Effector CD4-positive, alpha-beta T cell (primary cell): ENCODE results near the gene NMNAT2. TPM values are rescaled to one million over a fixed set of nuclear protein-coding genes. Genes with fewer than 3 reads are reported as not detected.
"Not testable (repeated sequence)": the region's sequence is repeated elsewhere in the genome, so short reads cannot be mapped to it uniquely, and the experiment has no call there.

ENCODE experiments used
- DNase-seq: peaks from one replicate; pipeline ENCODE4 v3.0.0-alpha.2; 2020
- total RNA-seq: gene quantifications from one replicate; lab custom pipeline; 2026; lab: John Stamatoyannopoulos, UW

NMNAT2 gene
- total RNA-seq: not detected

DNA sequence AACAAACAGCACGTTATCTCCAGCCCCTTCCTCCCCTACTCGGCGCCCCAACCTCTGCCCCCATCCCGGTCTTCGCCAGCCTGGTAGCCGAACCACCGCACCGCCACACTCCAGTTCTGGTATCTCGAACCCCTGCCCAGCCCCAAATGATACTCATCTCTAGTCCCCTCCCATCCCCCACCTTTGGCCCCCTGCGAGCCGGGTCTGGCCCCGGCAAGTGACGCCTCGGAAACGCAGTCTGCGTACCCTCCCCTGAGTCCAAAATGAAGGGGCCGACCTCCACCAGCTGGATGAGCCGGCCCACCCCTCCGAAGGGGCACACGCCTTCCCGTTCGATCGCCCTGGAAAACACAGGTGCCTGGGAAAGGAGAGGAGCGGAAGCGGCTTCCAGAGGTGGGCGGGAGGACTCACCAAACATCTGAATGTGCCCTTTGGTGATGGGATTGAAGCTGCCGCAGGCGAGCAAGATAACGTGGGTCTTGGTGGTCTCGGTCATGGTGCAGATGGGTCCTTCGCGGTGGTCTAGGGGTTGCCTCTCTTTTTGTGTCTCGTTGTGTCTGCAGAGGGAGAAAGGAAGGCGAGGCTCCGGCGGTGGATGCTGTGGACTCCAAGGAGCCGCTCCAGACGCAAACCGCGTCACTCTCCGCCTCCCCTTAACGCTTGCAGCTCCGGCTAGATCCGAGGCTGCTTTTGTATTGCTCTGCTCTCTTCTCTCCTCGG lies at the start of gene NMNAT2:
NMNAT2 (minus strand) TSS at position 609 of the 720 bp plus-strand sequence; CDS start at position 496, 113 bp downstream.
- no peak for DNase-seq

DNA sequence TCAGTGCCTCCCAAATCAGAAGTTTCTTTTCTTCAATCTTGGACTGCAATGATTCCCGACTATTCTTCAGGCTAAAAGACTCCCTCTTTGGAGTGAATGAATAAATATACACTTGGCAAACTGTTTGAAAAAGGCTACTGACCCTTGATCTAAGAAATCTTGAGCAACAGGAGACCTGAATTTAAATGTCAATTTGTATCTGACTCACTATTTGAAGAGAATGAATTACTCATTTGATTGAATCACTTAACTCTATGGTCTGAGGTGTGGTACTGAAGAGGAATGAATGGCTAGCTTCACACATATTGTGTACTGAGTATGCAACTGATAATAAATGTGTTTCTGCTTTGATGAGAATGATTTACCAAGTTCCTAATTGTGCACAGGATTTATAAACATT lies 49.5 kb upstream of the NMNAT2 start:
- DNase-seq: no peak

DNA sequence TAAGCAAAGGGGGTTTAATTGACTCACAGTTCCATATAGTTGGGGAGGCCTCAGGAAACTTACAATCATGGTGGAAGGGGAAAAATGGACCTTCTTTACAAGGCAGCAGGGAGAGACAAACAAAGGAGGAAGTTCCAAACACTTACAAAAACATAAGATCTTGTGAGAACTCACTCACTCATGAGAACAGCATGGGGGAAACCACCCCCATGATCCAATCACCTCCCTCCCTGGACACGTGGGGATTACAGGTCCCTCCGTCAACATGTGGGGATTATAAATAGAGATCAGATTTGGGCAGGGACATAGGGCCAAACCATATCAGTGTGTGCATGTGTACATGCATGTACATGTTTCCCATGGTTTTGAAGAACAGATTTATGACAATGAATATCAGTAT lies 48.6 kb upstream of the NMNAT2 start:
- DNase-seq: no peak

DNA sequence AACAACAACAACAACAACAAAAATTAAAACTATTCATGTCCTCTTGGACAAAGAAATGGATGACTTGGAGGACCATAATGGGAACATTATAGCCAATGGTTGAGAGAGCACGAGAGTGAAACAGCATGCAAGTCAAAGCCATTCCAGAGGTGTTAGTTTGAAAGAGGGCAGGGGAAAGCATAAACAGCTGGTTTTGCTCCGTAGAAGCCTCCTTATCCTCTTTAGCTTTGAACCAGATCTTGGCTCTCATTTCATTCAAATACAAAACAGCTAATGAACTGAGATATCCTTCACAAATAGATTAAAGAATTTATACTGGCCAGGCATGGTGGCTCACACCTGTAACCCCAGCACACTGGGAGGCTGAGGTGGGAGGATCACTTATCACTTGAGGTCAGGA lies 45.4 kb upstream of the NMNAT2 start:
- DNase-seq: no peak

DNA sequence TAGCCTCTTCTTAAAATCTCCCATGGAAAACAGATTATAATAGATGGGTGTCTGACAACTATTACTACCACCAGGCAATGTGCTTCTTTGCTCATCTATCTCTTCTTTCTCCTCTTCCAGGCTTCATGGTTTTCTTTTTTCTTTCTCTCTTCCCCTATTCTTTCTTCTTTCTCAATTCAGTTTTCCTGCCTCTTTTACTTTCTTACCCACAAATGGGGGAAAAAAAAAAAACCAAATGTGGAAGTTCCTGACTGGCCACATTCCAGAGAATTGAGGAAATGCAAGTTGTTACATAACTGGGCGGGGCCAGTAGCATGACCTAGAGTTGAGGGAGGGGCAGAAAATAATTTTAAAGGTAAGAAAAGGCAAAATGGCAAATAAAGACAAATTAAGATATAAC lies 43.2 kb upstream of the NMNAT2 start:
- no peak for DNase-seq

DNA sequence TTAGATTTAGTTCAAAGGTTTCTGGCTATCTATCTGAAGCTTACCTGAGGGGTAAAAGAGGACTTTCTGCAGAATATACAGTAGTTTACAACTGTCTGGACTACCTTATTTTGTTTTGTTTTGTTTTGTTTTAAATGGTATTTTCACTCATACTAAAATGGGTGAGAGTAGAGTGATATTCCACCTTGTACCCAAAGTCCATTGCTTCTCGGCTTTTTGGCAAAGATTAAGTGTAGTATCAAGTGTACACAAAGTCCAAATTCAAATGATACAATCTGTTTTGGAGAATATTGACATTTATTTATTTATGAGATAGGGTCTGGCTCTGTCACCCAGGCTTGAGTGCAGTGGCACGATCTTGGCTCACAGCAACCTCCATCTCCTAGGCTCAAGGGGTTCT lies 42.4 kb upstream of the NMNAT2 start:
- no peak for DNase-seq

DNA sequence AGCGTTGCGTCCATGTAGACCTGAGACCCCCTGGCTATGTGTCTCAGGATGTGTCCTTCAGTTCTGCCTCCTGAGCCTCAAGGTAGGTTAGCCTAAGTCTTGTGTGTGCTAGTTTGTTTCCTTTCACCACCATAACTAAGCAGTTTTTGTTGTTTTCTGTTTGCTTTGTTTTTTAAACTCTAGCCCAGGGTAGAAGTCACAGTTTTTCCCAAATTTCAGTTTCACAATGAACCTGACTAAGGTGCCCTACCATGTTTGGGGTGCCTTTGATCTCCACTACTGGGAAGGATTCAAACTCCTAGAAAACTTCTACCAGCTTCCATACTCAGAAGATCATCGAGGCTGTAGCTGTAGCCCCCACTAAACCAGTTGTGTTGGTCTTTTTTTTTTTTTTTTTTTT lies 39.3 kb upstream of the NMNAT2 start:
- DNase-seq: no peak

DNA sequence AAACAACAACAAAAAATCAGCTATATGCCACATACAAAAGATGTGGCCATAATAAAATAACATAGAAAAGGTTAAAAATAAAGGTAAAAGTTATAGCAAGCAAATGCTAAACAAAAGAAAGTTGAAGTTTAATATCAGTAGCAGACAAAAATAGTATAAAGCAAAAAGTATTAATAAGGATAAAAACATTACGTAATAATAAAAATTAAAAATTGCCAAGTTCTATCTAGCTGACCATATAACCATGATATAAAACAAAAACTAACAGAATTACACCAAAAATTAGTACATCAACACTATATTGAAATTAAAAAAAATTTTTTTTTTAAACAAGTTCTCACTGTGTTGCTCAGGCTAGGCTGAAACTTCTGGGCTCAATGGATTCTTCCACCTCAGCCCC lies 38.6 kb upstream of the NMNAT2 start:
- DNase-seq: no peak

DNA sequence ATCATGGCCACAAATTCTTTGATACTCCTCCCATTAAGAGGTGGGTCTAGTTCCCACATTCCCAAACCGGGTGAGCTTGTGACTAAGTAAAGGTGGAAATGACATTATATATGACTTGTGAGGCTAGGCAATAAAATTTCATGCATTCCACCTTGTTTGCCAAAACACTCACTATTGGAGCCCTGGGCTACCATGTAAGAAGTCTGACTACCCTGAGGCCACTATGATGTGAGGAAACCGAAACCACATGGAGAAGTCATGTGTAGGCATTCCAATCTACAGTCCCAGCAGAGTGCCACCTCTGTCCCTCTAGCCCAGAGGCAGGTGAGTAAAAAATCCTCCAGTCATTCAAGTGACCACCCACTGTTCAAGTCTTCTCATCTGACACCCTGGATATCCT lies 36.2 kb upstream of the NMNAT2 start:
- DNase-seq: no peak

DNA sequence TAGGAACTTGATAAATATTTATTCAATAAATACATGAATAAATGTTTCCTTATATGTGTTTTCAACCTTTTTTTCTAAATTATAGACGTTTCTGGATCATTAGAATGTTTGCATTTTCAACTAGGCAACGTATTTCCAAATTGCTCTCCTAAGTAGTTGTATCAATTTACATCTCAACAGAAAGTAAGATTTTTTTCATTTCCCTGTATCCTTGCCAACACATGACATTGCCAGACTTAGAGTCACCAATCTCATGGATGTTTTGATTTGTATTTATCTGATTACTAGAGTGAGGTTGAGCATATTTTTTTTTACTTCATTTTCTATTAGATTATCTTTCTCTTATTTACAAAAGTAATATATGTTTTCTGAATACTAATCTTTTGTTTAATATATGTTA lies 31.9 kb upstream of the NMNAT2 start:
- DNase-seq: no peak

DNA sequence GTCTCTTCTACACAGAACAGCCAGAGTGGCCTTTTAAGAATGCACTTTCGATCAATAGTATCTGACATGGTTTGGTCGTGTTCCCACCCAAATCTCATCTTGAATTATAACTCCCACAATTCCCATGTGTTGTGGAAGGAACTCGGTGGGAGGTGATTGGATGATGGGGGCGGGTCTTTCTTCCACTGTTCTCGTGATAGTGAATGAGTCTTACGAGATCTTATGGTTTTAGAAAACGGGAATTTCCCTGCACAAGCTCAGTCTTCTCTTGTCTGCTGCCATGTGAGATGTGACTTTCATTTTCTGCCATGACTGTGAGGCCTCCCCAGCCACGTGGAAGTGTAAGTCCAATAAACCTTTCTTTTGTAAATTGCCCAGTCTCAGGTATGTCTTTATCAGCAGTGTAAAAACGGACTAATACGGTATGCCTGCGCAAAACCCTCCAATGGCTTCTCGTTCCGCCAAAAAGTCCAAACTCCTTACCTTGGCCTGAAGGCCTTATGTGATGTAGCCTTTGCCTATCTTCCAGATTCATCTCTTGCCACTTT lies 31.1 kb upstream of the NMNAT2 start:
- DNase-seq: no peak

DNA sequence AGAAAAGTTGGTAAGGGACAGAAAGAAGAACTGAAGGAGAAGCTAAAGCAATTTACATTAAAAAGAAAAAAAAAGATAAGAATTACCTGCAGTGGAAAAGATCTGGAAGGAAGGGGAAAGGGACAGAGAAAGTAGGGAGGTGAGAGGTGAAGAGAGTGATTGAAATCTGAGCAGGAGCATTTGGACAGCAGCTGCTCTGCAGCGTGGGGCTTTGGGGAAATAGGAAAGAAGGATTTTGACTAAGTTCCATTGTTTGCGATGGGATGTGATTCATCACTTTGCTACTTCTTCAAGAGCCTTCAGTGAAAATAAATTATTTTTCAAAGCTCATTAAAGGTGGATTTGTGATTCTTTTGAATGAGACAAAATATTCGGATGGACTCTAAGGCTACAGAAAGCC lies 26.1 kb upstream of the NMNAT2 start:
- no peak for DNase-seq

DNA sequence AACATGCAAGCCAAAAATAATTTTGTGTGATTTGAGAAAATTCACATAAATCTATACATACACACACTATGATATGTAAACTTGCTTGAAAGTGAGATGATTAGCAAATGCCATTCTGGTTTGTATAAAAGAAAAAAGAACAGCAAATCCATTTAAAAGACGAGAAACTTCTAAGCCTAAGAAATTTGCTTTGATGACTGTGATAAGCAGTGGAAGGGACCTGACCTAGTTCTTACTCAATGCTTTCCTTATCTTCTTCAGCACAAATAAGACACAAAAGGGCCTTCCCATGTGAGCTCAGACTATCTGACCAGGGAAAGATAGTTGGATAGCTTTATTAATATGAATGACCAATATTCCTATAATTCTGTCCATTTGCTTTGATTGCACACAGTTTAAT lies 25.3 kb upstream of the NMNAT2 start:
- DNase-seq: no peak

DNA sequence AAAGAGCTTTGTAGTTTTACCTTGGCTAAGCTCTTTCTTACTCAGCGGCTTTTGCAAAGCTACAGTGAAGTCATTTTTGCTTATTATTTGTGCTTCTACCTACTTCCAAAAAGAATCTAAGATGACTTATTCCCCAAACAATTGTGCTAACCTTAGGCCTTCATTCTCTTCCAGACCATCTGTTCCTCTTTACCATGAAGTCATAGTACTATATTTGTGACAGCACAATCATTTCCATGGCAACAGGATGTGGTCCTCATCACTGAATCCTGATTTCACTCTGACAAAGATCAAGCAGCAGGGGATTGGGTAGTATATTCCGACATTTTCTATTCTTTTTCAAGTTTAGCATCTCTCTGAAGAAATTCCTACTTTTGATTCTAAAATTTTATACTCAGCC lies 24.8 kb upstream of the NMNAT2 start:
- no peak for DNase-seq

DNA sequence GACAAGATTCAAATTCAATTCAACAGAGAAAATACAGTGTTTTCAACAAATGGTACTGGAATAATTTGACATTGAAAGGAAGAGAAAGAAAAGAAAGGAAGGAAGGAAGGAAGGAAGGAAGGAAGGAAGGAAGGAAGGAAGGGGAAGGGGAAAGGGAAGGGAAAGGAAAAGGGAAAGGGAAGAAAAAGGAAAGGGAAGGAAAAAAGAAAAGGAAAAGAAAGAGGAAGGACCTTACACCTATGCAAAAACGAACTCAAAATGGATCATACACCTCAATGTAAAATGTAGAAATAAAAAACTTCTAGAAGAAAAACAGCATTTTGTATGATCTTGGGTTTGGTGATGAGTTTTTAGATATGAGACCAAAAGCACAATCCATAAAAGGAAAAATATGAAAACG lies 19.9 kb upstream of the NMNAT2 start:
- no peak for DNase-seq

DNA sequence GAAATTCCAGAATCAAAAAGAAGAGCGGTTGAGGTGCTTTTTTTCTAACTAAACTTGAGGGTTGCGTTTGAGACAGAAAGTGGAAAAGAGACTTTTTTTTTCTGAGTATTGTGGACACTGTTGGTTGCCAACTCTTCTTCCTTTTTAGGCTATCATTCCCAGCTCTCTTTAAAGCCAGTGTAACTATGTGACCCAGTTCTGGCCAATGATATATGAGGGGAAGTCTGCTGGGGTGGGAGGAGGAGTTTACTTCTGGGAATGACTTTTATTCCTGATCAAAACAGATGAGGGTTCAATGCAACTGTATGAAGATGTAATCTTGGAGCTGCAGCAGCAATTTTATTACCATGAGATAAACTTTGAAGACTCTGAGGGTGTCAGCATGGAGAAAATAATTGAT lies 17.3 kb upstream of the NMNAT2 start:
- no peak for DNase-seq

DNA sequence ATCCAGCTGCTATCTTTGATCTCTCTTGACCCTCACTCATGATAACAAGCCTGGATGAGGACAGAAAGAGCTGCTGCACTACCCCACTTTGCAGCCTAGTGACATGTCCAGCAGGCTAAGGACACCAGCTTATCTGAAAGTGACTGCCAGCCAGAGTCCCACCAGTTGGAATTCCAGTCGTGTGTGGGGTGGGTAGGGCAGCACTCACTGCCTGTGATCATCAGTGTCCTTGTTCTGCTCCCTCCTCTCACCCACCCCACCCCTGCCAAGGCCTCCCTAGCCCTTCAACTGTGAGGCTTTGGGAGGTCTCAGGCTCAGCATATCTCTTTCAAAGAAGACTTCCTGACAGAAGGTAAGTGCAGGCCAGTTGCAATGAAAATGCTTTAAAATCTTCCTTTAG lies 15.5 kb upstream of the NMNAT2 start:
- no peak for DNase-seq

DNA sequence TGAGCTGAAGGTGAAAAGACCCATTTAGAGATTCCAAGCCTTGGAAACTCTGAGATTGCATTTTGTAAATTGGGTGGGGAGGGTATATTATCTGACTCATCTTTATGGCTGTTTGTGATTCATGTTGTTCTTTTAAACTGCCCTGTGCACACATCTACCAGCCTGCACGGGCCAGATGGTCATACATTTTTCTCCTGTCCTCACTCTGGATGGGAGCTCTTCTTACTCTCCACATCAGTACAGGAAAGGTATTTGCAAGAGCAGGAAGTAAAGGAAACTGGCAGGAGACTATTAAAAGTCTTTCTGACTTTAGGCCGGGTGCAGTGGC lies 14.3 kb upstream of the NMNAT2 start:
- DNase-seq: no peak

DNA sequence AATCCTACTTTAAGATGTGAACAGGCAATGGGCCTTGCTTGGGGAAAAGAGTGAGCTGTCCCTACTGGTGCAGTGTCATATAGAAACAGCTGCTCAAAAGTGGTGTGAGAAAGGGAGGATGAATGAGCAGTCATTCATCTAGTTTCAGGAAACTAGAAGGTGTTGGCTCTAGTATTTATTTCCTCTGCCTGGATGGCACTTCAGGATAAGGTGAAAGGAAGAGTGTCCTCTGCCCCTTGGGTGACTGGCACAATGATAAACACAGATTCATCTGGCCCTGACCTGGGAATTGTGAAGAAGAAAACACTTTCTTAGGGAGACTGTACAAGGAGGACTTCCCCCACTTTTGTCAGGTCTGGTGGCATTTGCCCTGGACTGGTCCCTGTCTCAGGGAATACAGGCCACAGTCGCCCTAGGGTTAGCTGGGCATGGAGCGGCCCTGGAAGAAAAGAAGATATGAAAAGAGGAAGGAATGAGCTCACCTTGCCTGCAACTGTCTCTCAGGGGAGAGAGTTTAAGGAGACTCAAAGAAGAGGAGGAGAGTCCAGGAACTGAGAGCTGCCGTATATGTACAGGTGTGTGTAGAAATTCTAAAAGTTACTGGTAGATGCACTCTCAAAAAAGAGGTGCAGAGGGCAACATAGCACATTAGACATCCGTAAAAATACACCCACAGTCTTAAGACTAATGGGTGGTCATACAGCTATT lies 13.8 kb upstream of the NMNAT2 start:
- no peak for DNase-seq

DNA sequence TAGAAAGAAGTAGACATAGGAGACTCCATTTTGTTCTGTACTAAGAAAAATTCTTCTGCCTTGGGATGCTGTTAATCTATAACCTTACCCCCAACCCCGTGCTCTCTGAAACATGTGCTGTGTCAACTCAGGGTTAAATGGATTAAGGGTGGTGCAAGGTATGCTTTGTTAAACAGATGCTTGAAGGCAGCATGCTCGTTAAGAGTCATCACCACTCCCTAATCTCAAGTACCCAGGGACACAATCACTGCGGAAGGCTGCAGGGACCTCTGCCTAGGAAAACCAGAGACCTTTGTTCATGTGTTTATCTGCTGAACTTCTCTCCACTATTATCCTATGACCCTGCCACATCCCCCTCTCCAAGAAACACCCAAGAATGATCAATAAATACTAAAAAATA lies 9.4 kb upstream of the NMNAT2 start:
- not testable (repeated sequence) for DNase-seq

DNA sequence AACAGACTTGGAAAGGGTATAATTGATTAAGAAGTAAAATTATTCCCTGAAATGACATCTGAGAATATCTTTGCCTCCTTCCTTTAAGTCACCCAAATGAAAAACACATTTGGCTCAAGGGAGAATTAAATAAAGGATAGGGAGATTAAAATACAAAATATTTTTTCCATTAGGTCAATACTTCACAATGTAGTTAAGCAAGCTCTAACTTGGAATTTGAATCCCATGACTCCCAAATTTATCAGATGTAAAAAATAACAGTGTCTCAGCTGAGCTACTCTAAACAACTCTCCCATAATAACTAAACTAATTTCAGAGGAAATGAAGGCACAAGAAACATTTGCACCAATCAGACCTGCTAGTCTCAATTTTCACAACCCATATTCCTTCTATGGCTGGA lies 6.5 kb upstream of the NMNAT2 start:
- no peak for DNase-seq

DNA sequence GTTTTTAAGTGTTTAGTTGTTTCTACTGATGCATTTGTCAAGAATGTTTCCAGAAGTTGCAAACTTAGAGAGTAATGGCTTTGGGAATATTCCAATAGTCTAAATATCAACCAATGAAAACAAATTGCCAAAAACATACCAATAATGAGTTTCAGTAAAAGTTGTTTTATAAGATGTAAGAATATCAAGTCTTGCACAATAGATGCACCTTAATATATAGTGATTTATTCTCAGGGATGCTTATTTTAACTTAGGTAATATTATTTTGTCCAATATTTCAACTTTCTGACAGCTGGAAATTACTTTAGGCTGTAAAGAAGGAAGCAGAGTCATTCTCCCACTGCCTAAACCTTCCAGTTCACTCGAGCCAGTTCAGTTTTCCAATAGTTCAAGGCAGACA lies 5.4 kb upstream of the NMNAT2 start:
- no peak for DNase-seq

DNA sequence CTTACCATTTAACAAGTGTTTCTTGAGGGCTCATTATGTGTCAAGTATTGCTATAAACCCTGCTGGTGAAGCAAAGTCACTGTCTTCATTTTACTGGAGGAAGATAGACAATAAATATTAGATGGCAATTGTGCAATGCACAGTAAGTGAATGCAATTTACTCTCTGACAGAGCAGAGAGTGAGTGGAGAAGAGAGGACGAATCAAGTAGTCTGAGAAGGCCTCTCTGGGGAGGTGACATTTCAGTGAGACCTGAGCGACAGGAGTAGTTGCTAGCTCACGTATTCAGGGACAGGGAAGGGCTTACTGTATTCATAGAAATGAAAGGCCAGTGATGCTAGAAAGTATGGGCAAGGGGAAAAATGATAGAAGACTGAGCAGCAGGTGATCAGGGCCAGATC lies 1.2 kb upstream of the NMNAT2 start:
- DNase-seq: no peak

DNA sequence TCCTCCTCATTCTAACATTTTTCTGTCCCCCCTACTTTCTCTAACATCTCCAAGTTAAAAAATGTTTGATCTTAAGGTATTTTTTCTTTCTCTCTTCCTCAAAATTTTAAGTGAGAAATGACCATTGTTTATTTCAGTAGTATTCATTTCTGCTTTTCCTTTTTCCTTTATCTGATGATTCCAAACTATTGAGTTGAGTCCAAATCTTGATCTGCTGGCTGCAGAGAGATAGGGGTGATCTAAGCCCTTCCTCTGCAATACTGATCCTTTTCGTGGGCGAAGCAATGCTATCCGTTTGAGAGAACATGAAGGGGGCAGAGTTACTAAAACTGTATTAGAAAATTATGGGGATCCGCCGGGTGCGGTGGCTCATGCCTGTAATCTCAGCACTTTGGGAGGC lies 516 bp upstream of the NMNAT2 start:
- DNase-seq: no peak
